ENCODE data around the gene PTPN23.

Gene PTPN23

GRCh38 chr3:47376393-47376792 lies 4.4 kb upstream of the PTPN23 start:
- no peak for DNase-seq

DNA sequence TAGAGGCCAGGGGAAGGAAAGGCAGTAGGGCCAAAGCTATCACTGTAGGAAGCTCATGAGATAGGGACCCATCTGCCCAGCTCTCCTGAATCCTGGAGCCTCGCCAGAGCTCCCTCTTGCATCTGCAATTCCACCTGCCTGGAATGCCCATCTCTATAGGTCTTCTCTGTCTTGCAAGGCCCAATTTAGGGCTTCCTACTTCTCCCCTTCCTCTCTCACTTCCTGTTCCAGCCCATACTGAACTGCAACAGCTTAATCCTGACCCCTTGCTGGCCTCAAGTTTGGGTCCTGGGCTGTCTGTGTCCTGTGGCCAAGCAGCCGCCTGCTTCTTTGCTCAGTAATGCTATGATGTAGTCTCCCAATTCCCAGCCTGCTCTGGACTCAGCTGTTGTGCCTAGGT lies 3.6 kb upstream of the PTPN23 start:
- no peak for DNase-seq

GRCh38 chr3:47378869-47379268 lies 2.0 kb upstream of the PTPN23 start:
- no peak for DNase-seq

DNA sequence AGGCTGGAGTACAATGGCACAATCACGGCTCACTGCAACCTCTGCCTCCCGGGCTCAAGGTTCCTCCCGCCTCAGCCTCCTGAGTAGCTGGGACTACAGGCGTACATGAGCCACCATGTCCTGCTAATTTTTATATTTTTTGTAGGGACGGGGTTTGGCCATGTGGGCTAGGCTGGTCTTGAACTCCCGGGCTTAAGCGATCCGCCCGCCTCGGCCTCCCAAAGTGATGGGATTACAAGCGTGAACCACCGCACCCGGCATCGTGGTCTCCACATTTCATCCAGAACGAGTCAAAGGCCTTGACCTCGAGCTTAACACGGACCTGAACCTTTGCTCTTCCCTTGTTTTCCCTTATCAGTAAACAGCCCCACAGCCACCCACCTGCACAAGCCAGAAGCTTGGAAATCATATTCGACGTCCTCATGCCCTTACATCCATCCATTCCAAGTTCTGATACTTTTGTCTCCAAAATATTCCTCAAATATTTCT lies 1.4 kb upstream of the PTPN23 start:
- DNase-seq = no peak

DNA sequence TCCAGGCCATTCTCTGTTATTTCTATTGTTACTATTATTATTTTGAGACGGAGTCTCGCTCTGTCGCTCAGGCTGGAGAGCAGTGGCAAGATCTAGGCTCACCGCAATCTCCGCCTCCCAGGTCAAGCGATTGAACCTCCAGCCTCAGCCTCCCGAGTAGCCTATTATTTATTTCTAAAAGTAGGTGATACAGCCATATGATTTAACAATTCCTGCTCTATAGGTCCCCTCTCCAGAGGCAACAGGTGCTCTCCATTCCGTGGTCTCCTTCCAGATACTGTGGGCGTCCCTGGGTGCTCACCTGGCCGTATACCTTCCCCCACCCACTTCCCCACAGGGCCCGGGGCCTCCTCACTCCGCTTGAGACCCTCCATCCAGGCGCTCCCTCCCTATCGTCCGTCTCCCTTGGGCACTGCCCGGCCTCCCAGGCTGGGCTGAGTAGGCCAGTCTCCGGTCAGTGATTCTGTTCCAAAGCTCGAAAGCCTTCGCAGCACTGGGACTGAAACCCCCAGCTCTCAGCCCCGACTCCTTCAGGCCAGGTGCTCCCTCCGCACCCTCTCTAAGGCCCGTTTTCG lies 708 bp upstream of the PTPN23 start:
- DNase-seq = no peak

GRCh38 chr3:47381317-47382157 lies 716 bp downstream of the PTPN23 start:
- peak; percentile 36 to 87 (median 47) for DNase-seq

GRCh38 chr3:47384425-47384824 lies 3.6 kb downstream of the PTPN23 start:
- DNase-seq = no peak

DNA sequence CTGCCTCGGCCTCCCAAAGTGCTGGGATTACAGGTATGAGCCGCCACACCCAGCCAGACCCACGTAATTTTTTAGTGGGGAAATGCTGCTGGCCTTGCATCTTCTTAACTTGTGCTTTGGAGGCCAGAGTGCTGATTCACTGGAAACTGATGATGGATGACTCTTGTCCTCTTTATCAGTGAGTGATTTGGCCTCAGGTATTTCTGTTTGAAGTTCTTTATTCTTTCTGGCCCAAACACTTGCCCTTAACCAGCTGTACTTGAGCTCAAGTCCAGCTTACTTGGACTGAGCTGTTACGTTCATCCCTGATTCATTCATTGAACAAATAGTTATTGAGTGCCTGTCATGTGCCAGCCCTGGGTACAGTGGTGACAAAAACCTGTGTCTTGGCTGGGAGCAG lies 4.2 kb downstream of the PTPN23 start:
- DNase-seq = no peak

GRCh38 chr3:47385796-47386195 lies 5.0 kb downstream of the PTPN23 start:
- no peak for DNase-seq

- no peak for DNase-seq
Observed at GRCh38 chr3:47392933-47393332, 12.1 kb downstream of the PTPN23 start.

DNA sequence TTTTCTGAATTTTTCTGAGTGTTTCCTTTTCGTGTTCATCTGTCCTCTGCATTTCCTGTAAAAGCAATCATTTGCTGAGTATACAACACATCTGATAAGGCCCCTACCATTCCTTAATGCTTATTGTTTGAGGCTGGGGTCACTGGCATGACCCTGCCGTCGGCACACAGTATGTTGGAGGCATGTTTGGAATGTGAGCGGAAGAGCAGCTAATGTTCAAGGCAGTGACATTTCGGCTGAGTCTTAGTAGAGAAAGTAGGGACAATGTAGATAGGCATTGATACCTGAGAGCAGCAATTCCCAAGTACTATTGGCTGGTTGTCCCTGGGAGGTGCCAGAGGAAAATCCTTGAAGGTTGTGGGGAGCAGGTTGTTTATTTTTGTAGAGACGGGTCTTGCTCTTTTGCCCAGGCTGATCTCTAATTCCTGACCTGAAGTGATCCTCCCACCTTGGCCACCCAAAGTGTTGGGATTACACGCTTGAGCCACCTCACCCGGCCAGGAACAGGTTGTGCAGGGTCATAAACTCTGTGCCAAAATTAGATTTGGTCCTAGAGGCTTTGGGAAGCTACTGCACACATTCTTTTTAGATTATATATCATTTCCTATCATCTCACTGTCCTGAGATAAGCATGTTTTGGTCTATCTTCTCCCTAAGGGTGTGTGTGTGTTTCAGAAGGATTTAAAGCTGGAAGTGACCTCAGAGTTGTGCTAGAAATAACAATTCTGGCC lies 13.5 kb downstream of the PTPN23 start:
- DNase-seq = no peak

DNA sequence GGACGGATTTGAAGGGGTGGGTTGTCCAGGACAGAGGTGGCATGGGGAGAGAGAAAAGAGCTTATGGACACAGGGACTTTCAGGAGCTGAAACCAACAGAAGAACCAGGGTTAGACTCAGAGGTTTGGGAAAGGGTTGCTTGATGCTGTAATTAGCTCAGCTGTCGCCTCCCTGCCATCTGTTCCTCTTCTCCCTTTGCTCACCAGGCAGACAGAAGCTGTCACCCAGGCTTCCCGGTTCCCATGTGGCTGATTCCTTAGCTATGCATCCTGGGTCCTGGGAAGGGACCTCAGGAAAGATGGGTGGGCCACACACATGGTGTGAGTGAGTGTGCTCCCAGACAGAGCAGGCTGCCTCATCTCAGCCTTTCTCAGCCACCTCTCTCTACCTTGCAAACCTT lies 14.1 kb downstream of the PTPN23 start:
- no peak for DNase-seq

DNA sequence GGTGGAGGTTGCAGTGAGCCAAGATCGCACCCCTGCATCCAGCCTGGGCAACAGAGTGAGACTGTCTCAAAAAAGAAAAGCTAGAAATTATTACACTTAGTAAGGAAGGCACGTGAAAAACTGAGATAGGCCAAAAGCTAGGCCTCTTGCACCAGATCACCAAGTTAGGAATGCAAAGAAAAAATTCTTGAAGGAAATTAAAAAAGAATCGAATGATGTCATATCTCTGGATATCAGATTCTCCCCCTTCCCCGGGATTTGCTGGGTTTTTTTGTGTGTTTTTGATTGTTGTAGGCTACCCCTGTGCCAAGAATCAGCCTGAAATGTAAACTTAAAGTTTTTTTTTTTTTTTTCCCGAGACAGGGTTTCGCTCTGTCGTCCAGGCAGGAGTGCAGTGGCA lies 17.4 kb downstream of the PTPN23 start:
- DNase-seq = no peak

DNA sequence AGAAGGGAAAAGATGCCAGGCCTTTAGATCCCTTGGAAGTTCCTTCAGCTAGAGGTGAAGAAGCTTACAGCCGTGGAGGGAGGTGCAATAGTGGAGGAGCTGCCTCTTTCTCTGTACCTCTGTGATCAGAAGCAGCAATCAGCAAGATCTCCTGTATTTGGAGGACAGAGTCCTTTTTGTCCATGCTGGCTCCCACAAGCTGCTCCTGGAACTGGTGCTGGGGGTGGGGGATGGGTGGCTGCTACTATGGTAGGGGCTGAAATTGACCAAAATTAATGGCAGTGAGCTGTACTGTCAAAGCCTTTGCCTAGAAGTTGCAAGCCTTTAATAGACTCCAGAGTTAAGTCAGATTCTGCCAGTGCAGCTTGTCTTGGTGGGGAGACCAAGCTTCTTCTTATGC lies 18.2 kb downstream of the PTPN23 start:
- DNase-seq = no peak

DNA sequence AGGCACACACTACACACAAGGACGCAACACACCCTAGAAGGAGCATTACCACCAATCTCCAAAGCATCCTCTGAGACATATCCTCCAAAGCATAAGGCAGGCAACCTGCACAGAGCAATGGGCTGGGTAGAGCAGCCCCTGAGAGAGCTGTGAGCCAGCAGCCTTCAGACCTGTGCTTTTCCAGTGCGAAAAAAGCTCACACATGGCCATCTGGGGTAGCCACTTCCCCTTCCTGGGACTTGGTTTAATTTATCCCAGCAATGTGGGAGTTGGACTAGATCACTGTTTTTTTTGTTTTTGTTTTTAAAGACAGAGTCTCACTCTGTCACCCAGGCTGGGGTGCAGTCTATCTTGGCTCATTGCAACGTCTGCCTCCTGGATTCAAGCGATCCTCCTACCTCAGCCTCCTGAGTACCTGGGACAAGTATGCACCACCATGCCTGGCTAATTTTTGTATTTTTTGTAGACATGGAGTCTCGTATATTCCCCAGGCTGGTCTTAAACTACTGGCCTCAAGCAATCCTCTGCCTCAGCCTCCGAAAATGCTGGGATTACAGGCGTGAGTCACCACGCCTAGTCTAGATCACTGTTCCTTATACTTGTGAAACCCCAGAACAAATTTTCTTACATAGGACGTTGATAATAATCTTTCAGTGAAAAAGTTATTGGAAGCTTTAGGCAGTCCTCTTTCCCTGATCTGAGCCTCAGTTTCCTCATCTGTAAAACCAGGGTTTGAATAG lies 18.9 kb downstream of the PTPN23 start:
- no peak for DNase-seq

DNA sequence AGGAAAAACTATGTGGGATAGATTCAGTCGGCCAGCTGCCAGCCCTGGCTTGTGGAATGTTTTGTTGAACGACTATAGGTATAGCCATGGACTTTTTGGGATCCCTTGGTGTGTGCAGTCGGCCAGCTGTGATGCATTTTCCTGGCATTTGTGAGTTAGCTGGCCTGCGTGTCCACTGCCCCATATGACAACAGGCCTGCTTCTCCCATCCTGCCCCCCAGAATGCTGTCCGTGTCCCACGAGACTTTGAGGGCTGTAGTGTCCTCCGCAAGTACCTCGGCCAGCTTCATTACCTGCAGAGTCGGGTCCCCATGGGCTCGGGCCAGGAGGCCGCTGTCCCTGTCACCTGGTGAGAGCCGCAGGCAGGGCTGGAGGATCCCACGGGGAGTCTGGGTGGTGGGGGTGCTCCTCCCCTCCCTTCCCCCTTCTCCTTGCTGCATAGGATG lies 23.6 kb downstream of the PTPN23 start:
- DNase-seq = no peak

DNA sequence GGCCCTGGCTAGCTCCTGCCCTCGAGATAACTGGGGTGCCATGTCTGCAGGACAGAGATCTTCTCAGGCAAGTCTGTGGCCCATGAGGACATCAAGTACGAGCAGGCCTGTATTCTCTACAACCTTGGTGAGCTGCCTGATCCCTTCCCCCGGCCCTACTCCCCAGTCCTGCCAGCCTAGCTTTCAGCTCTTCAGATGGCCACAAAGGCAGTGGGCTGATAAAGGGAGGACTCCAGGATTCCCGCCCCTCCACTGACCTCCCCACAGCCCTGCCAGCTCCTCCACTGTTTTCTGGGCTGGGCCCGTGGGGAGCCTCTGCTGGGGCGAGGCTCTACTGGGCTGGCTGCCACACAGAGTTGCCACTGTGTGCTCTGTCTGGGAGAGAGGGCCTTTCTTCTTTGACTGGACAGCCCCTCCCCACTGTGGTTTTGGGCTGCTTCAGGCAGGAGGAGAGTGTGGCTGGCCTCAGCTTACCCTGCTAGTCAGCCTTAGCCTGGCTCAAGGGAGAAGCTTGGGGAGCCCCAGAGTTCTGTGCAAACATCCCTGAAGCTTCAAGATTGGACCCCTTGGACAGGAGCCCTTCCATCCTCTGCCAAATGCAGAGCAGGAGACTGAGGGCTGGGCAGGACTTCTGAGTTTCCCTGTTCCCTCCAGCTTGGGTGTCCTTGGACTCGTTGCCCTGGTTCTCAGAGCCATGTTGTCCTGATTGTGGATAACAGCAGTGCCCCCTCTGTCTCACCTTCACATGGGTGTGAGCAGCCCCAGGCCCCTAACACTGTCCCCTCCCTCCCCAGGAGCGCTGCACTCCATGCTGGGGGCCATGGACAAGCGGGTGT lies 24.4 kb downstream of the PTPN23 start:
- DNase-seq = no peak

DNA sequence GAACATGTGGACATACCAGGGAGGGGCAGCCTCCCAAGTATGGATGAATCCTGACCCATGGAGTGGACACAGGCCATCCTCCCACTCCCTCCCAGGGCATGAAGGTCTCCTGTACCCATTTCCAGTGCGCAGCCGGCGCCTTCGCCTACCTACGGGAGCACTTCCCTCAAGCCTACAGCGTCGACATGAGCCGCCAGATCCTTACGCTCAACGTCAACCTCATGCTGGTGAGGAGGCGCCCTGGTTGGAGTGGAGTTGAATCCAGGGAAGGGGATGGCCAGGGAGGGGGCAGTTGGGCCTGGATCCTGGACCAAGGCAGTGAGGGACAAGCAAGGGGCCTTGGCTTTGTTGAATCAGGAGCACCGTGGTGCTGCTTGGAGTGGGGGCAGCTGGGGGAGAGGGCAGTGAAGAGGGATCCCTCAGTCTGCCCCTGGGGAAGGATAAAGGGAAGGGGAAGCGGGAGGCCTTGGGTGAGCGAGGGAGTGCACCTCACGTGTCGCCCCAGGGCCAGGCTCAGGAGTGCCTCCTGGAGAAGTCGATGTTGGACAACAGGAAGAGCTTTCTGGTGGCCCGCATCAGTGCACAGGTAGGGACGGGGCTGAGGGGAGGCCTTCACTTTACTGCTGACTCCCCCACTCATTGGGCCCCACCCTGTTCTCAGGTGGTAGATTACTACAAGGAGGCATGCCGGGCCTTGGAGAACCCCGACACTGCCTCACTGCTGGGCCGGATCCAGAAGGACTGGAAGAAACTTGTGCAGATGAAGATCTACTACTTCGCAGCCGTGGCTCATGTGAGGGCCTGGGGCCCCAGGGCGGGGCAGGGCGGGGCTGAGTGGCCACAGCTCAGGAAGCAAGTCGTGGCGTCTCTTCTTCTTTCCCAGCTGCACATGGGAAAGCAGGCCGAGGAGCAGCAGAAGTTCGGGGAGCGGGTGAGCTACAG lies 25.3 kb downstream of the PTPN23 start:
- DNase-seq = no peak

GRCh38 chr3:47406762-47407149 lies 25.9 kb downstream of the PTPN23 start:
- DNase-seq = no peak

GRCh38 chr3:47407237-47407636 lies 26.4 kb downstream of the PTPN23 start:
- no peak for DNase-seq

Measured in T-helper 1 cell (primary cell).